Stimulated activated CD8-positive, alpha-beta memory T cell treated with anti-CD3 and anti-CD28 coated beads, Interleukin-12 subunit alpha, Interleukin-12 subunit beta, amount 100 ng/mL, for 24 hours (primary cell): ENCODE results near the gene TRIM64.
"Not testable (repeated sequence)": the region's sequence is repeated elsewhere in the genome, so short reads cannot be mapped to it uniquely, and the experiment has no call there.

ENCODE experiments used
- DNase-seq: peaks from one replicate; pipeline ENCODE4 v3.0.0-alpha.2; 2020; ENCODE audit errors: extremely low read depth

Gene TRIM64, protein sequence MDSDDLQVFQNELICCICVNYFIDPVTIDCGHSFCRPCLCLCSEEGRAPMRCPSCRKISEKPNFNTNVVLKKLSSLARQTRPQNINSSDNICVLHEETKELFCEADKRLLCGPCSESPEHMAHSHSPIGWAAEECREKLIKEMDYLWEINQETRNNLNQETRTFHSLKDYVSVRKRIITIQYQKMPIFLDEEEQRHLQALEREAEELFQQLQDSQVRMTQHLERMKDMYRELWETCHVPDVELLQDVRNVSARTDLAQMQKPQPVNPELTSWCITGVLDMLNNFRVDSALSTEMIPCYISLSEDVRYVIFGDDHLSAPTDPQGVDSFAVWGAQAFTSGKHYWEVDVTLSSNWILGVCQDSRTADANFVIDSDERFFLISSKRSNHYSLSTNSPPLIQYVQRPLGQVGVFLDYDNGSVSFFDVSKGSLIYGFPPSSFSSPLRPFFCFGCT

DNA sequence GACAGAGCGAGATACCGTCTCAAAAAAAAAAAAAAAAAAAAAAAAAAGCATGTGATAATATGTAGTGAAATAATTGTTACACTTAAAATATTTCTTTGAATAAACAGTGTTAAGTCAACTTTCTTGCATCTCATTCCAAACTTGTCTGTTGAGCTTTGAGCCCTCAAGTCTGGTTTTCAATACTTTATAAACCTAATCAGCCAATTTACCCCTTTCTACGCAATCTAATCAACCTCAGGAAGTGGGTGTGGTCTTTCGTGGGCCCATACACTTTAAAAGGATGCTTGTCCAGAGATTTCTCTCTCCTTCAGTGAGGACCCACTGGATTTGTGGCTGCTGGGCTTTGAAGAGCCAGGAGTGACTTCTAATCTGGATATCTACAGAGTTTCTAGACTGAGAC, at the start of gene TRIM64:
TRIM64 (plus strand) TSS at position 301 of the 400 bp plus-strand sequence. CDS start 2,467 bp downstream, outside the sequence.
- not testable (repeated sequence) for DNase-seq

GRCh38 chr11:89922195-89922660, 43.6 kb upstream of the TRIM64 start, which contains the start of gene TRIM49D1:
Gene TRIM49D1 (minus strand): TSS chr11:89922245. CDS start chr11:89917710, 4,535 bp downstream.
- no peak for DNase-seq

DNA sequence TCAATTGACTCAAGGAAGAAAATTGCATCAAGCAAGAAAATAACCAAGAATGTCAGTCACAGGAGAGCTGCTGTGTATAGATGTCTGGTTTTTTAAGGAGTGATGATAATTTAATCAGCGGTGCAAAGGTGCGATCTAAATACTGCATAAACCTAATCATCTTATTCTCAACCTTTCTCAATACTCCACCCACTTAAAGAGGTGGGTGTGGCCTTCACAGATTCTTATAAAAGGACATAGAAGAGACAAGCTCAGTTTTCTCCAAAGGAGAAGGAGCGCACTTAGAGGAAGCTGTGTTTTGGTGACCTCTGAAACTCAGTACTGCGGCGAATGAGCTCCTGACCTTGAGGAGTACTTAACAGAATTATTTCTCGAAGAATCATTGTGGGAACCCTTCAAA, 42.1 kb upstream of the TRIM64 start, which contains the start of gene TRIM49D2:
TRIM49D2 (plus strand) TSS at position 301 of the 400 bp plus-strand sequence. CDS start 2,698 bp downstream, outside the sequence.
- DNase-seq = not testable (repeated sequence)

DNA sequence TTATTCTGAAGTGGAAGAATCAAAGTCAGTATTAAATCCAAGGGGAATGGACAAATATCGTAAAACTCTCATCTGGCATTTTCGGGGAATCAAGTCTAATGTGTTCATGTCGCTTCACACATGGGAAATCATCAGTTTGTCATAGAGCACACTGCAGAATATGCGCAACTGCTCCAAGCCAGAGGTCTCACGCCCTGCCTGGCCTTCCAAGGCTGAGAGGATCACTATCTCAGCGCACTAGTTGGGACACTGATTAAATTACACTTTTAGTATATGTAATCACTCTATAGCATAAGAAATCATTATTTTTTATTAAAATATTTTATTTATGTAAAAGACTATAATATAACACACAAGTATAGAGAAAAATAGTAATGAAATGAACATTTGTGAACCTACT, 5.0 kb upstream of the TRIM64 start:
- not testable (repeated sequence) for DNase-seq
